Activated T-cell treated with anti-CD3 and anti-CD28 coated beads for 1 hour (primary cell): ENCODE measurements around the gene PPAN.
A peak's percentile ranks its signal among the peaks of the same experiment; 100 is the strongest.

Experiments
- DNase-seq: peaks from one replicate; pipeline ENCODE4 v3.0.0-alpha.2; 2020; ENCODE audit warnings: low read depth

PPAN gene

GRCh38 chr19:10141479-10141878, 35.3 kb downstream of the PPAN start:
- no peak for DNase-seq

DNA sequence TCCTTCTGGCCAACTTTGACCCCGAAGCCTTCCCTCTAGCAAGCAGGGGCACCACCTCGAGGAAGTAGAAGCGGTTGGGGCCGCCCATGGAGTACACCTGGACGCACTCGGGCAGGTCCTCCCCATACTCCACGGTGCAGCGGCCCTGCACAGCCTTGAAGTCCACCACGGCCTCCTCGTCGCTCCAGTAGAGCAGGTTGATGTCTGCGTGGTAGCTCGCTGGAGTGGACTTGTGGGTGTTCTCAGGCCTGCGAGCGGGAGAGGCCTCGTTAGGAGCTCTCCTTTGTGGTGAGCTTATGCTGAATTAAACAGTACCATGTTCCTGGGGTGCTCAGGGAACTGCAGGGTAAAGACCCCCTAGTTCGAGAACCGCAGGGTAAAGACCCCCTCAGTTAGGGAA, 35.8 kb downstream of the PPAN start:
- no peak for DNase-seq

DNA sequence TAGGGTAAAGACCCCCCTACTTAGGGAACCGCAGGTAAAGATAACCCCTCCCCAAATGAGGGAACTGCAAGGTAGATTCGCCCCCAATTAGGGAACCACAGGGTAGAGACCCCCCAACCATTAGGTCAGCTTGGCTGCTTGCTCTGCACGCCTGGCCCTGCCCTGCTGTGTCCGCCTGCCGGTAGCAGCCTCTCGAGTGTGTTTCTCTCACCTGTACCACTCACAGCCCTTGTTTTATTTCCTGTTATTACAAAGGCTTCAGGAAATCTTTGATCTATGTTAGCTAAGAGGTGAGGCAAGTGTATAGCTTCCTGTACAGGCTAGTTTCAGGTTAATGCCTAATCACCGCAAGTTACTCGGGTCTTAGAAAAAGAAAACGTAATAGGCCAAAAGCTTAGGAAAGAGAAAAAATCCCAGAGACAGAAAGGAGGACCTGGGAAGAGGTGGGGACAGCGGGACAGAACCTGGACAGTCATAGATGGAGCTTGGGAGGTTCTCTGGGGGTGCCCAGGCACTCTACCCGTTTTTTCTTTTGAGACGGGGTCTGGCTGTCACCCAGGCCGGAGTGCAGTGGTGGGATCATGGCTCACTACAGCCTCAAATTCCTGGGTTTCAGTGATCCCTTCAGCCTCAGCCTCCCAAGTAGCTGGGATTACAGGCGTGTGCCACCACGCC, 36.7 kb downstream of the PPAN start:
- DNase-seq = peak; percentile 26

DNA sequence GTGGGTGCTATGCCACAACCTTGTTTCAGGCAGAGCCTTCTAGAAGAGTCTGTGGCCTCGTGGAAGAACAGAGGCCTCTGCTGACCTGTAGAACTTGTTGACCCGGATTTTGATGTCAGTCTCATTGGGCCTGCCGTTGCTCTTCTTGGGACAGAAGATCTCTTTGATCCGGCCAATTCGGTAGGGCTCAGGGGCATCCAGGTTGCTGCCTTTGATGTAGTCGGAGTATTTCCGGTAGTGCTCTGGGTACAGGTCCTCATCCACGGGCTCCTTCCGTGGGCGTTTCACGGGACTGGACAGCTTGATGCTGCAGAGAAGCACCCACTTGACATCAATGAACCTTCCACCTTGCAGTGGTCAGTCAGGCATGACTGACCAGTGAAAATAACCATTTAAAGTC, 37.5 kb downstream of the PPAN start:
- DNase-seq = no peak

DNA sequence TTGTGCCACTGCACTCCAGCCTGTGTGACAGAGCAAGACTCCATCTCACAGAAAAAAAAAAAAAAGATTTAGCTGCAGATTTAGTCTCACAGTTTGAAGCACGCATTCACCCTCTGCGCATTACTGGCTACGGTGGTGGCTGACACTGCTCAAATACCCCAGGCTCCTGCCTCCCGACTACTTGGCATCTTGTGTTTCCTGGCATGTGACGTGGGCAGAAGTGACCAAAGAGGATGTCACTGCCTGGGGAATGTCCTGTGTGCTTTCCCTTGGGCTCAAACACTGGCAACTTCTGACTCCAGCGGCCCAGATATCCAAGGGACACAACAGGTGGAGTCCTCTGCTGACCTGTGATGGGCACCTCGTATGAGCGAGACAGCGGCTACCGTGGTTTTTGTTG, 38.2 kb downstream of the PPAN start:
- DNase-seq = no peak

- DNase-seq = no peak
Measured at GRCh38 chr19:10145031-10145430, 38.9 kb downstream of the PPAN start.

DNA sequence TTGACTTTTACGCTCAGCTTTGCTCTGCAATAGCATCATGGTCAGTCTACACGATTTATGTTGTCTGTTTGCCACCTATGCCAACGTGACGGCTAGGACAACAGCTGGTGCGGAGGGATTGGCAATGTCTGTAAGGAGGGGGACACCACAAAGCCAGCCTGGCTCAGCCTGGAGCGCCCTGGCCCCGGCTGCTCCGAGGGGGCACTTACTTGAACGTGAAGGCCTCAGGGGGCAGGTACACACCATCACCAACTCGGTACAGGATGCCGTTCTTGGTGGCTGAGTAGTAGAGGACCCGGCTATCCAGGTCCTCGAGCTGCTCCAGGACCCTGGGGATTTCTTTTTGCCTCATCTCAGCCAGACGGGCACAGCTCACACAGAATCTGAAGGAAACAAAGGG, 40.0 kb downstream of the PPAN start:
- no peak for DNase-seq

DNA sequence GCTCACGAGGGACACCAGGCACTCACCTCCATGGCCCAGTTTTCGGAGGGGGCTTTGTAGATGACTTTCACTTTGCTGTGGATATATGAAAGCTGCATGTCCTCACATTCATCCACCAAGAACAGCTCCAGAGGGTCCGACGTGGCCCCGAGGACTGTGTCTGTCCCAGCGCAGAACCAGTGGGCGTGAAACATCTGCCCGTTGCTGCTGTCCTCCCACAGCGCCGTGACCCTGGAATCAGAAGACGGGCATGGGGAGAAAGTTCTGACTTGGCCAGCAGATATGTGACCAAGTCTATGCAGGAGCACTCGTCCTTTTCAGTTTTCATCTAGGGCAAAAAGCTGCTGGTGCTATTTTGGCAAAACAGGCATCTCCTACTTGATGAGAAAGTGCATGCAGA, 43.3 kb downstream of the PPAN start:
- no peak for DNase-seq

GRCh38 chr19:10151521-10151920, 45.4 kb downstream of the PPAN start:
- no peak for DNase-seq

DNA sequence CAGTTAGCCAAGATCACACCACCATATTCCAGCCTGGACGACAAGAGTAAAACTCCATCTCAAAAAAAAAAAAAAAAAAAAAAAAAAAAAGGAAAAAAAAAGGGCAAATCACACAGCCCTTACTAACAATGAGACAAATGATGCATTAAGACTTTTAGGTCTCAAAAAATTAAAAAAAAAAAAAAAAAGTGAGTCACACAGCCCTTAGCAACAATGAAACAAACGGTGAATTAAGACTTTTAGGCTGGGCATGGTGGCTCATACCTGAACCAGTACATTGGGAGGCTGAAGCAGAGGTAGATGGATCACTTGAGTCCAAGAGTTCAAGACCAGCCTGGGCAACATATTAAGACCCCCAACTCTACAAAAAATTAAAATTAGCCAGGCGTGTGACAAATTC, 45.9 kb downstream of the PPAN start:
- DNase-seq = no peak

- no peak for DNase-seq
Measured at GRCh38 chr19:10155839-10156238, 49.7 kb downstream of the PPAN start.

GRCh38 chr19:10158071-10158470, 51.9 kb downstream of the PPAN start:
- DNase-seq = no peak

DNA sequence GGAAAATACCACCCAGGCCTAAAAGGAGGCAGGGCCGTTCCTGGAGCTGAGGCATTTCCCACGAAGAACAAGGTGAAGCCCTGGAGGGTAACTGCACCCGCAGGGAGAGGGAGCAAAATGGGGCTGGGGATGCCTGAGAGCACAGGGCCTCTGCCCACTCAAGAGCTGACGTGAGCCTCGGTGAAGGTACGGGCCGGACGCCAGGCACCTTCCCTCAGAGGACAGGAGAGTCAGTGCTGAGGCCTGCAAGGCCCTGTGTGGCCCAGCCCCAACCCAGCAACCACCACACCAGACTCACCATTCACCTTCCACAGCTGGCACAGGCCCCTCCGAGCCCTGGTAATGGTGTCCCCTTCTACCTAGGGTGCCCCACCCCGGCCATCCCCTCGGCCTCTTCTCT, 52.3 kb downstream of the PPAN start:
- DNase-seq = no peak

DNA sequence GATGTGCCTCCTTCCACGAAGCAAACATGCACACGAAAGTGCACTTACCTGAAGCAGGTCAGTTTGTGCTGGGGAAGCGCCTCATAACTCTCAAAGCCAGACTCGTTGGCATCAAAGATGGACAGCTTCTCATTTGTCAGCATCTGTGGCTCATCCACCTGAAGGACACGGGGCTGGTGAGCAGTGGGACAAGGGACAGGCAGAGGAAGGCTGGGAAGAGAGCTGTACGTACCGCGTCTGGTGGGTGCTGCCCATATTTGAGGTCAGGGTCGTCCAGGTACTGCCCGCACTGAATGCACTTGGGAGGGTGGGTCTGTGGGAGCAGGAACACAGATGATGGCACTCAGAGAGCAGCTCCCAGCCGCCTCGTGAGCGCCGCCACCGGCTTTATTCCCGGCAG, 53.4 kb downstream of the PPAN start:
- DNase-seq = no peak
